ENCODE data around the gene FALEC.

GRCh38 chr1:150557065-150557600 lies 41.6 kb downstream of the FALEC start:
- TF ChIP-seq, protein P1, sequence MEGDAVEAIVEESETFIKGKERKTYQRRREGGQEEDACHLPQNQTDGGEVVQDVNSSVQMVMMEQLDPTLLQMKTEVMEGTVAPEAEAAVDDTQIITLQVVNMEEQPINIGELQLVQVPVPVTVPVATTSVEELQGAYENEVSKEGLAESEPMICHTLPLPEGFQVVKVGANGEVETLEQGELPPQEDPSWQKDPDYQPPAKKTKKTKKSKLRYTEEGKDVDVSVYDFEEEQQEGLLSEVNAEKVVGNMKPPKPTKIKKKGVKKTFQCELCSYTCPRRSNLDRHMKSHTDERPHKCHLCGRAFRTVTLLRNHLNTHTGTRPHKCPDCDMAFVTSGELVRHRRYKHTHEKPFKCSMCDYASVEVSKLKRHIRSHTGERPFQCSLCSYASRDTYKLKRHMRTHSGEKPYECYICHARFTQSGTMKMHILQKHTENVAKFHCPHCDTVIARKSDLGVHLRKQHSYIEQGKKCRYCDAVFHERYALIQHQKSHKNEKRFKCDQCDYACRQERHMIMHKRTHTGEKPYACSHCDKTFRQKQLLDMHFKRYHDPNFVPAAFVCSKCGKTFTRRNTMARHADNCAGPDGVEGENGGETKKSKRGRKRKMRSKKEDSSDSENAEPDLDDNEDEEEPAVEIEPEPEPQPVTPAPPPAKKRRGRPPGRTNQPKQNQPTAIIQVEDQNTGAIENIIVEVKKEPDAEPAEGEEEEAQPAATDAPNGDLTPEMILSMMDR (IDR thresholded peaks at IDR 0.05), result no peak
- no peak for TF ChIP-seq POLR2A (IDR thresholded peaks at IDR 0.05)

Measured in heart left ventricle (tissue), 13 donors.